Stomach (tissue), 9 donors: ENCODE data around the gene GBE1. TPM values are rescaled to one million over a fixed set of nuclear protein-coding genes. Genes with fewer than 3 reads are reported as not detected.
"Not testable (repeated sequence)": the region's sequence is repeated elsewhere in the genome, so short reads cannot be mapped to it uniquely, and the experiment has no call there.

Experiments
- DNase-seq, 2 donors: peaks; one replicate each; pipeline versions ENCODE4 v3.0.0 to v3.0.0-alpha.2; 2013 to 2019
- H3K27ac ChIP-seq, 5 donors: fragments of 200-600 bp in 4 of 5; sonication (generic) in 4 of 5; one replicate each; pipeline ENCODE4 v1.5.1; 2013 to 2019; ENCODE audit warnings: mild to moderate bottlenecking in 1 of 5, moderate library complexity in 1 of 5
- H3K27me3 ChIP-seq, 3 donors: fragments of 200-600 bp; sonication (generic); one replicate each; pipeline ENCODE4 v1.5.1; 2017 to 2019; ENCODE audit warnings: mixed run types in 1 of 3
- H3K36me3 ChIP-seq, 4 donors: fragments of 200-600 bp; sonication (generic); 1 replicate in 3 of 4; 2 replicates in 1 of 4; pipeline ENCODE4 v1.5.1; 2016 to 2019
- H3K4me1 ChIP-seq, 4 donors: fragments of 200-600 bp; sonication (generic); one replicate each; pipeline ENCODE4 v1.5.1; 2016 to 2019
- H3K4me3 ChIP-seq, 4 donors: fragments of 200-600 bp; sonication (generic) in 3 of 4; one replicate each; pipeline ENCODE4 v1.5.1; 2016 to 2019; ENCODE audit warnings: mild to moderate bottlenecking in 1 of 4
- H3K9me3 ChIP-seq, 4 donors: fragments of 200-600 bp; sonication (generic); one replicate each; pipeline ENCODE4 v1.5.1; 2016 to 2019
- EP300 ChIP-seq: sonication (generic); formaldehyde crosslinking; IDR thresholded peaks from one replicate; pipeline ENCODE4 v1.6.1; 2017; ENCODE audit warnings: antibody characterized with exemption
- POLR2A ChIP-seq, 4 donors: fragments of 450-650 bp; IDR thresholded peaks; one replicate each; pipeline ENCODE4 v1.6.1; 2016; ENCODE audit warnings: antibody characterized with exemption in 4 of 4, control low read depth in 2 of 4, mild to moderate bottlenecking in 1 of 4, moderate library complexity in 1 of 4
- POLR2AphosphoS5 ChIP-seq, 3 donors: sonication (generic); formaldehyde crosslinking; IDR thresholded peaks; one replicate each; pipeline ENCODE4 v1.6.1; 2016; ENCODE audit warnings: antibody characterized with exemption in 3 of 3
- WGBS, 5 donors: extraction: QIAGEN DNeasy Blood & Tissue Kit in 3 of 5; methylation state at CpG; one replicate each; pipeline versions ENCODE4 v1.1.5 to v1.1.7; 2013 to 2018; 5-methylcytosine and 5-hydroxymethylcytosine counted together
- intact Hi-C: fragments of 100-400 bp; cut with DNase I; formaldehyde crosslinking; loops from one replicate; pipeline ENCODE4 v1.15.1; 2023; ENCODE audit warnings: low total_unique reads
- polyA plus RNA-seq, 3 donors: library from polyadenylated mRNA; stranded (reverse); fragments of 200-250 nt; gene quantifications; one replicate each; pipeline ENCODE4 v1.2.3, GENCODE V29; 2013
- total RNA-seq, 5 donors: library from RNA; depleted of rRNA; stranded (reverse); fragments of >200 nt; gene quantifications; one replicate each; pipeline versions ENCODE4 v1.1.0 to v1.2.3, GENCODE V29; 2014 to 2016
- TF ChIP-seq, protein P1 (sequence below), 7 experiments: fragments of 450-650 bp in 4 of 7; fragments of 200-600 bp in 3 of 7; sonication (generic) in 3 of 7; IDR thresholded peaks; one replicate each; pipeline ENCODE4 v1.5.1; 2016 to 2019; ENCODE audit warnings: antibody characterized with exemption in 7 of 7, control low read depth in 2 of 7, mild to moderate bottlenecking in 1 of 7
- donor health status: healthy with polysubstance abuse.
- donor health status: Bipolar disorder and iron deficiency.
- donor health status: healthy.

Gene GBE1
- total and polyA plus RNA-seq, 8 donors, result 8.2 to 57.1 (median 11.6) TPM

DNA sequence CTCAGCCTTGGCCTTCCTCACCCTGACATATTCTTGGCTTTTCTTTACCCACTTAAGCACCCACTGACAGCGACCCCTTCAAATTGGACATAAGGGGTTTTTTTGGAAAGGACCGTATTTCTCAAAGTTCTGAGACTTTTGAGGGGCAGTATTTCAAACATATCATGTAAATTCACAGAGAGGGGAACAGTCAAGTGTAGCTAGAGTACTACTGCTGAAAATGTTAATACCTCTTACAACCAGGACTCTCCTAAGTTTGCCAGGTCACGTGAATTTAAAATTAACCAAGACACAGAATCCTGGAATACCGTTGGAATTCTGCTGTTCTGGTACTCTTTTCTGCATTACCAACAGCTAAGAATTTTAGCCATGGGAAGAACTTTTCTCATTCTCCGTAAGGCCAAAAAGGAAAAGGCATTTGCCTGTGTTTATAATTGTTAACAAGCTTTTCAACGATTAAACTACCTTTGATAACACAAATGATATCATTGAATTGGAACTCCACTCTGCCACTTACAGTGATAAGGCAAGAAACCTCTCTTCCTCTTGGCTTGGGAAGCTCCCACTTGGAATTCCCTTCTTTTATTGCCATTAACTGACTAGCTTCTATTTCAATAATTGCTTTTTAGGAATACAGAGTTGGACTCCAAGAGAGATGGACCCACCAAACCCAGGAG, 597 bp upstream of the GBE1 start:
- Histone ChIP-seq H3K27ac (peak overlapping the region; percentile 97 to 99 (median 98)), H3K27me3 (no peaks in the 10 kb centered on the region), H3K9me3 (no peaks in the 10 kb centered on the region), H3K36me3 (peaks cover 0 to 4% (median 0%) of the 10 kb centered on the region in 4 donors), H3K4me1 (peaks cover 5 to 41% (median 19%) of the 10 kb centered on the region in 4 donors), H3K4me3 (peak overlapping the region; percentile 52 to 73 (median 62))
- intact Hi-C loops, result no loop called here
- TF ChIP-seq POLR2A (IDR thresholded peaks at IDR 0.05) (no peak), EP300 (no peak)
- no peak for DNase-seq
- 14 to 26% (median 22%) methylated on average over 6 of the region's 6 CpGs for WGBS, 5 donors

DNA sequence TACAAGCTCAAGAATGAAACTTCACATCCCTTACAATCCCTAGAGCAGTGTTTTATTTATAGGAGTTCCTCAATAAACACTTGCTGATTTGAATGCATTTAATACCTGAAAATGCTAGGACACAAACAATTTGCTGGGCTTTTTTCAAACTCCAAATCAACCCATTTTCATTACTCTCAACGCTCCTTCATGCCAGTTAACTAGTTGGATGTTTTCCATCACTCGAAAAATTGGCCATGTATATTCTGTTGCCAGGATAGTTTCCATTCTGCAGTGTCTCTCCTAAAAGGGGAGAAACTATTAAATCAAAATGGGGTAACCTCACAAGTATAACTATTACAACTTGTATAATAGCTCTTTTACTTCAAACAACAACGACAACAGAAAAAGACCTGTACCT, 1.2 kb downstream of the GBE1 start:
- H3K4me3 ChIP-seq, result peak overlapping the region; percentile 52 to 73 (median 62)
- WGBS, 5 donors, result 41 to 59% (median 42%) methylated on average over 3 of the region's 3 CpGs
- H3K36me3 ChIP-seq, result peaks cover 0 to 4% (median 0%) of the 10 kb centered on the region in 4 donors
- peak overlapping the region in 4 of 5 donors; percentile 98 to 99 (median 98) for H3K27ac ChIP-seq
- DNase-seq, result no peak
- no peaks in the 10 kb centered on the region for H3K27me3 ChIP-seq
- no peak for TF ChIP-seq POLR2AphosphoS5 (IDR thresholded peaks at IDR 0.05)
- TF ChIP-seq EP300, result no peak
- TF ChIP-seq, protein P1, sequence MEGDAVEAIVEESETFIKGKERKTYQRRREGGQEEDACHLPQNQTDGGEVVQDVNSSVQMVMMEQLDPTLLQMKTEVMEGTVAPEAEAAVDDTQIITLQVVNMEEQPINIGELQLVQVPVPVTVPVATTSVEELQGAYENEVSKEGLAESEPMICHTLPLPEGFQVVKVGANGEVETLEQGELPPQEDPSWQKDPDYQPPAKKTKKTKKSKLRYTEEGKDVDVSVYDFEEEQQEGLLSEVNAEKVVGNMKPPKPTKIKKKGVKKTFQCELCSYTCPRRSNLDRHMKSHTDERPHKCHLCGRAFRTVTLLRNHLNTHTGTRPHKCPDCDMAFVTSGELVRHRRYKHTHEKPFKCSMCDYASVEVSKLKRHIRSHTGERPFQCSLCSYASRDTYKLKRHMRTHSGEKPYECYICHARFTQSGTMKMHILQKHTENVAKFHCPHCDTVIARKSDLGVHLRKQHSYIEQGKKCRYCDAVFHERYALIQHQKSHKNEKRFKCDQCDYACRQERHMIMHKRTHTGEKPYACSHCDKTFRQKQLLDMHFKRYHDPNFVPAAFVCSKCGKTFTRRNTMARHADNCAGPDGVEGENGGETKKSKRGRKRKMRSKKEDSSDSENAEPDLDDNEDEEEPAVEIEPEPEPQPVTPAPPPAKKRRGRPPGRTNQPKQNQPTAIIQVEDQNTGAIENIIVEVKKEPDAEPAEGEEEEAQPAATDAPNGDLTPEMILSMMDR (IDR thresholded peaks at IDR 0.05), result no peak
- TF ChIP-seq POLR2A (IDR thresholded peaks at IDR 0.05), result no peak
- intact Hi-C loops, result no loop called here
- H3K9me3 ChIP-seq, result no peaks in the 10 kb centered on the region
- peaks cover 5 to 41% (median 19%) of the 10 kb centered on the region in 4 donors for H3K4me1 ChIP-seq

DNA sequence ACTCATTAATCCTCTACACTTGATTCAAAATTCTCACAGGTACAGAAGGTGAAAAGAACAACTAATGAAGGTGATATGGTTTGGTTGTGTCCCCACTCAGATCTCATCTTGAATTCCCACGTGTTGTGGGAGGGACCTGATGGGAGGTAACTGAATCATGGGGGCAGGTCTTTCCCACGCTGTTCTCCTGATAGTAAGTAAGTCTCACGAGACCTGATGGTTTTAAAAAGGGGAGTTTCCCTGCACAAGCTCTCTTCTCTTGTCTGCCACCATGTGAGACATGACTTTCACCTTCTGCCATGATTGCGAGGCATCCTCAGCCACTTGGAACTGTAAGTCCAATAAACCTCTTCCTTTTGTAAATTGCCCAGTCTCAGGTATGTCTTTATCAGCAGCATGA, 2.7 kb downstream of the GBE1 start:
- H3K27me3 ChIP-seq, H3K9me3 ChIP-seq, intact Hi-C loops, H3K4me3 ChIP-seq, DNase-seq, H3K36me3 ChIP-seq: not testable (repeated sequence)
- H3K4me1 ChIP-seq, result peaks cover 5 to 41% (median 19%) of the 10 kb centered on the region in 4 donors
- H3K27ac ChIP-seq, result peak overlapping the region in 3 of 5 donors; percentile 29 to 98 (median 44)
- WGBS, 5 donors, result 96 to 99% (median 98%) methylated on average over 4 of the region's 4 CpGs

DNA sequence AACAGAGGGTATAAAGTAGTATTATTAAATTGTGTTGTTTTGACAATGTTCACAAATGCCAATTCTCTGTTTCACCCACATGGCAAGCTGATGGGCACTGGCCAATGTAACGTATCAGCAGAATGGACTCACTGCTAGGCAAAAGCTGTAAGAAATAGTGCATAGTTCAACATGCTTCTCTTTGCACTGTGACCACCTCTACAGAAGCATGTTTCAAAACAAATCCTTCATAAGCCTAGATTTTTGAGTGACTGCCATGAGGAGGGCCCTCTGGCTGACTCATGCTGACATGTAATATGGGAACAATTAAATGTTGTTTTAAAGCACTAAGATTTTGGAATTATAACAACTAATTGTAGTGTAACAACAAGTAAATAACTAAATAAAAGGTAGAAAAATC, 3.2 kb downstream of the GBE1 start:
- TF ChIP-seq, protein P1 (IDR thresholded peaks at IDR 0.05), result no peak
- TF ChIP-seq POLR2AphosphoS5 (IDR thresholded peaks at IDR 0.05), result peak in 1 of 3 donors; percentile 11
- peaks cover 0 to 4% (median 0%) of the 10 kb centered on the region in 4 donors for H3K36me3 ChIP-seq
- H3K27ac ChIP-seq, result peak overlapping the region in 4 of 5 donors; percentile 4 to 98 (median 36)
- WGBS, 5 donors, result 55 to 87% (median 84%) methylated on average over 1 of the region's 1 CpG
- H3K4me3 ChIP-seq, result no peak overlapping the region
- no peaks in the 10 kb centered on the region for H3K27me3 ChIP-seq
- H3K9me3 ChIP-seq, result no peaks in the 10 kb centered on the region
- intact Hi-C loops, result no loop called here
- peaks cover 5 to 41% (median 19%) of the 10 kb centered on the region in 4 donors for H3K4me1 ChIP-seq
- DNase-seq, result no peak

DNA sequence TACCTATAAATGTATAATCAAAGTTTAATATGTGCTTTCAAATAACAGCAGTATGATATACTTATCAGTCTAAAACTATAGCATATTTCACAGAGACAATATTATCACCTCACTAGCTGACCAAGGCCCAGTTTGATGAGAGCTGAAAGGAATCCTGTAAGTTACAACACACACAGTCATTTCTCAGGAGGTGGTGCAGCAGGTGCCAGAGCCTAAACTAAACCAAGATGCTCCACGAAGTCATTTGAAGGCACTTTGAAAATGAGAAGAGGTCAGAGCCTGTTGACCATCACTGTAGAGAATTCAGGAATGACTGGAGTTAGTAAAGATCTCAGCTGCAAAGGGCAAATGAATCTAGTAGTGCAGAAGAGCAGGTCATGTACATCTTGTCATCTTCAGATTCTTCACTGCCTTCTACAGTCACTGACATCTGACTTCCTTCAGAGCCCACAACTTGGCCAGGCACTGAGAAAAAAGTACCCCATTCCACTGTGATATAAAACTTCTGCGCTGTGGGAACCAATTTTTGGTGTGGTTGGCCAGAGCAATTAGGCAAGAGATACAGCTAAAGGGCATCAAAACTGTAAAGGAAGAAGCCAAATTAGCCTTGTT, 7.9 kb downstream of the GBE1 start:
- DNase-seq, result no peak
- Histone ChIP-seq H3K4me1 (peaks cover 0 to 5% (median 0%) of the 10 kb centered on the region in 4 donors), H3K27me3 (no peaks in the 10 kb centered on the region), H3K27ac (no peak overlapping the region), H3K9me3 (no peaks in the 10 kb centered on the region), H3K36me3 (peaks cover 0 to 4% (median 0%) of the 10 kb centered on the region in 4 donors), H3K4me3 (no peak overlapping the region)
- TF ChIP-seq POLR2A (IDR thresholded peaks at IDR 0.05), result no peak
- TF ChIP-seq, protein P1 (IDR thresholded peaks at IDR 0.05), result no peak
- no peak for TF ChIP-seq EP300
- TF ChIP-seq POLR2AphosphoS5 (IDR thresholded peaks at IDR 0.05), result no peak
- 40 to 71% (median 50%) methylated on average over 2 of the region's 2 CpGs for whole genome bisulfite sequencing, 5 donors
- intact Hi-C loops, result no loop called here
